WERI-Rb-1 (cell line): ENCODE data around the gene SP2.

ENCODE experiments used
- DNase-seq: peaks from one replicate; pipeline ENCODE4 v3.0.0-alpha.2; 2020
- H3K27ac ChIP-seq: fragments of 250-450 bp; sonication (Bioruptor Pico); 2 replicates; pipeline ENCODE4 v1.5.1; 2020; ENCODE audit warnings: mild to moderate bottlenecking, moderate library complexity
- H3K27me3 ChIP-seq: fragments of 250-450 bp; sonication (Bioruptor Pico); 2 replicates; pipeline ENCODE4 v1.5.1; 2021; ENCODE audit warnings: mild to moderate bottlenecking, low read depth, moderate library complexity; ENCODE audit not compliant: insufficient read depth, severe bottlenecking
- H3K36me3 ChIP-seq: fragments of 250-450 bp; sonication (Bioruptor Pico); 2 replicates; pipeline ENCODE4 v1.5.1; 2020; ENCODE audit warnings: mild to moderate bottlenecking, moderate library complexity
- H3K4me3 ChIP-seq: 2 replicates; pipeline ENCODE4 v1.5.1; 2011; ENCODE audit warnings: low read depth, mild to moderate bottlenecking, control low read depth, low read length
- H3K9me3 ChIP-seq: fragments of 250-450 bp; sonication (Bioruptor Pico); 2 replicates; pipeline ENCODE4 v1.5.1; 2021; ENCODE audit warnings: mild to moderate bottlenecking, moderate library complexity; ENCODE audit not compliant: severe bottlenecking
- TF ChIP-seq, protein P1 (sequence below): IDR thresholded peaks from 2 replicates; pipeline ENCODE4 v1.5.1; 2011; ENCODE audit warnings: low read depth, mild to moderate bottlenecking, control low read depth, inconsistent platforms, low read length

The SP2 gene

DNA sequence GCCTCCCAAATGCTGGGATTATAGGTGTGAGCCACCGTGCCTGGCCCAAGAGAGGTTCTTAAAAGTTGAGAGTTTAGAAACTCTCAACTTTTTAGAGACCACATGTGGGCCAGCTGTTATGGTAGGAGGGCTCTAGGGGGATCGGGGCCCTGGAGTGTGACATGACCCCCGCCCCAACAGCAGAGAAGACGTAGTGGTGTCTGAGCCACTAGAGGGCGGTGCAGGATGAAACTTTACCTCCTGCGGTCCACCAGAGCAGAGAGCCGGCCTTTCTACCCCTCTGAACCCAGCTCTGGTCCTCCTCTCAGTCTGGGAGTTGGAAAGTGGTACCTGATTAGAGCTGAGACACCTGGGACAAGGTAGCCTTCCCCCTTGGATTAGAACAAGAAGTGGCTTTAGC, 82.3 kb downstream of the SP2 start:
- Histone ChIP-seq H3K27me3 (no peaks in the 10 kb centered on the region), H3K27ac (no peak overlapping the region), H3K9me3 (no peaks in the 10 kb centered on the region), H3K36me3 (peaks cover 96% of the 10 kb centered on the region), H3K4me3 (no peak overlapping the region)
- TF ChIP-seq, protein P1, sequence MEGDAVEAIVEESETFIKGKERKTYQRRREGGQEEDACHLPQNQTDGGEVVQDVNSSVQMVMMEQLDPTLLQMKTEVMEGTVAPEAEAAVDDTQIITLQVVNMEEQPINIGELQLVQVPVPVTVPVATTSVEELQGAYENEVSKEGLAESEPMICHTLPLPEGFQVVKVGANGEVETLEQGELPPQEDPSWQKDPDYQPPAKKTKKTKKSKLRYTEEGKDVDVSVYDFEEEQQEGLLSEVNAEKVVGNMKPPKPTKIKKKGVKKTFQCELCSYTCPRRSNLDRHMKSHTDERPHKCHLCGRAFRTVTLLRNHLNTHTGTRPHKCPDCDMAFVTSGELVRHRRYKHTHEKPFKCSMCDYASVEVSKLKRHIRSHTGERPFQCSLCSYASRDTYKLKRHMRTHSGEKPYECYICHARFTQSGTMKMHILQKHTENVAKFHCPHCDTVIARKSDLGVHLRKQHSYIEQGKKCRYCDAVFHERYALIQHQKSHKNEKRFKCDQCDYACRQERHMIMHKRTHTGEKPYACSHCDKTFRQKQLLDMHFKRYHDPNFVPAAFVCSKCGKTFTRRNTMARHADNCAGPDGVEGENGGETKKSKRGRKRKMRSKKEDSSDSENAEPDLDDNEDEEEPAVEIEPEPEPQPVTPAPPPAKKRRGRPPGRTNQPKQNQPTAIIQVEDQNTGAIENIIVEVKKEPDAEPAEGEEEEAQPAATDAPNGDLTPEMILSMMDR, result peak; percentile 93
- DNase-seq, result peak; percentile 89
